Immature natural killer cell (primary cell): Measurements from ENCODE around the gene ARHGEF16. TPM values are rescaled to one million over a fixed set of nuclear protein-coding genes. Genes with fewer than 3 reads are reported as not detected.

Experiments used
- DNase-seq, 3 donors: peaks; one replicate each; pipeline ENCODE4 v3.0.0; 2022; ENCODE audit warnings: mixed read lengths in 1 of 3
- H3K27ac Mint-ChIP-seq, 6 donors: one replicate each; pipeline ENCODE4 v1.8.0; 2020; ENCODE audit warnings: mixed read lengths in 6 of 6, mild to moderate bottlenecking in 5 of 6, inconsistent platforms in 4 of 6, moderate library complexity in 3 of 6
- H3K27me3 Mint-ChIP-seq, 3 donors: one replicate each; pipeline ENCODE4 v1.8.0; 2020 to 2021; ENCODE audit warnings: low read depth in 3 of 3, mild to moderate bottlenecking in 3 of 3, mixed read lengths in 3 of 3, moderate library complexity in 3 of 3, inconsistent platforms in 1 of 3
- H3K36me3 Mint-ChIP-seq, 3 donors: one replicate each; pipeline ENCODE4 v1.8.0; 2020; ENCODE audit warnings: mixed read lengths in 3 of 3, inconsistent platforms in 2 of 3, mild to moderate bottlenecking in 2 of 3
- H3K4me1 Mint-ChIP-seq, 2 donors: one replicate each; pipeline ENCODE4 v1.8.0; 2020; ENCODE audit warnings: inconsistent platforms in 2 of 2, mild to moderate bottlenecking in 2 of 2, mixed read lengths in 2 of 2, moderate library complexity in 1 of 2
- H3K4me3 Mint-ChIP-seq, 5 donors: one replicate each; pipeline ENCODE4 v1.8.0; 2020; ENCODE audit warnings: mild to moderate bottlenecking in 5 of 5, mixed read lengths in 5 of 5, inconsistent platforms in 3 of 5, moderate library complexity in 3 of 5
- H3K9me3 Mint-ChIP-seq, 6 donors: one replicate each; pipeline ENCODE4 v1.8.0; 2020; ENCODE audit warnings: mild to moderate bottlenecking in 6 of 6, mixed read lengths in 6 of 6, inconsistent platforms in 4 of 6, moderate library complexity in 3 of 6
- polyA plus RNA-seq, 3 donors: library from polyadenylated mRNA; unstranded; fragments of 300-500 nt; fragmentation: Illumina TruSeq; gene quantifications; one replicate each; pipeline ENCODE4 v1.2.3, GENCODE V29; 2021

The ARHGEF16 gene
- polyA plus RNA-seq, result not detected

DNA sequence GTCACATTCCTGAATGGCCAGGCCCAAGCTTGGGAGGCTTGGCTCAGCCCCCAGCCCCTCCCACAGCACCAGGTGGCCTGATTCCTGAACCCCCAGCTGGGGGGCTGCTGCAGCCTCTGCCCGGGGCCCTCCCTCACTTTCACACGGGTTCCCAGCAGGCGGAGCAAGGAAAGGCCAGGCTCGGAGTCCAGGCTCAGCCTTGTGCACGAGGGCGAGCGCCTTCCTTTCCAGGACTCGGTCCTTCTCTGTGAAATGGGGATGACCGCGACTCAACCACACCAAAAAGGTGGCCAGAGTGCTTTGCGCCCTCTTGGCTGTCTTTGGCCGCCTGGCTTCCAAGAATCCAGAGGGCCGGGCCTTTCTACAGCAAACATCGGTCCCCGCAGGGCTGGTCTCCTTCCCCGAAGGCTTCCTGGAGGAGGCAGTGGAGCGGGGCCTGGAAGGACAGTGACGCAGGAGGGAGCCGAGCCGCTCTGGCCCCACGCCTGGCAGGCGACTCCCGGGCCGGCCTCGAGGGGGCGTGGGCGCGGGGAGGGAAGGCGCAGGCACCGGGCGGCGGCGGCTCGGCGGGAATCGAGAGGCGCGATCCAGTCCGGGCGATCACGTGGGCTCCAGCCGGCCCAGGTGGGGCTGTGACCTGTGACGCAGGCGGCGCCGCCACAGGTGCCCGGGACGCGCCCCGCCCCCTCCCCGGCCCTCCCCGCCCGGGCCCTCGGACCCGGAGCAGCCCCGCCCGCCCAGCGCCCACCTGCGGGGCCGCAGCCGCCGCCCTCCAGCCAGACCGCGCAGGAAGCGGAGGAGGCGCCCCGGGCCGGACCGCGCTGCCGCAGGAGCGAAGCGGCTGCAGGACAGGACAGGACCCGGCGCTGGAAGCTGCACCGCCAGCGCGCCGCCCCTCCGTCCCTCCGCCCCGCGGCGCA, at the start of gene ARHGEF16:
TSS of gene ARHGEF16 (plus strand) at position 775 of the 920 bp plus-strand sequence. CDS start 8,420 bp downstream, outside the sequence.
- peaks cover 1 to 4% (median 3%) of the 10 kb centered on the region in 3 donors for H3K27me3 Mint-ChIP-seq
- DNase-seq, result peak; percentile 9 to 17 (median 16)
- H3K9me3 Mint-ChIP-seq, result no peaks in the 10 kb centered on the region
- no peak within 1 kb of the TSS for H3K27ac Mint-ChIP-seq
- peaks cover 0 to 11% of the 10 kb centered on the region in 2 donors for H3K4me1 Mint-ChIP-seq
- peak within 1 kb of the TSS; percentile 21 to 74 (median 53) for H3K4me3 Mint-ChIP-seq
- H3K36me3 Mint-ChIP-seq, result no peaks in the 10 kb centered on the region

DNA sequence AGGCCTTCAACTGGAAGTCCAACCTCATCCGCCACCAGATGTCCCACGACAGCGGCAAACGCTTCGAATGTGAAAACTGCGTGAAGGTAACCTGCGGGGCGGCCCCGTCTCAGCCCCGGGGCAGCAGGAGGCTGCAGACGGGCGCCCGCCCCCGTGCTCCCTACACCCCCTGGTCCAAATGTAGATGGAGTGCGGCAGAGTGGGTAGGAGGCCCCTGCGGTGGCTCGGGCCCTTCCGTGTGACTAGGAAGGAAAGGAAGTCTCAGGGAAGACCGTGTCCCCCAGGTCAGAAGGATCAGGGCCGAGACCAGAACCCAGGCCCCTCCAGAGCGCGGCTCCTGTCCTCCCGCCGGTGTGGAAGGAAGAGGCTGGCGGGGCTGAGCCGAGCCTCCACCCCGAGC, 49.7 kb upstream of the ARHGEF16 start:
- H3K27ac Mint-ChIP-seq, result no peak overlapping the region
- peaks cover 0 to 5% (median 2%) of the 10 kb centered on the region in 3 donors for H3K27me3 Mint-ChIP-seq
- no peaks in the 10 kb centered on the region for H3K36me3 Mint-ChIP-seq
- no peak overlapping the region for H3K4me3 Mint-ChIP-seq
- H3K9me3 Mint-ChIP-seq, result no peaks in the 10 kb centered on the region
- H3K4me1 Mint-ChIP-seq, result no peaks in the 10 kb centered on the region
- no peak for DNase-seq

DNA sequence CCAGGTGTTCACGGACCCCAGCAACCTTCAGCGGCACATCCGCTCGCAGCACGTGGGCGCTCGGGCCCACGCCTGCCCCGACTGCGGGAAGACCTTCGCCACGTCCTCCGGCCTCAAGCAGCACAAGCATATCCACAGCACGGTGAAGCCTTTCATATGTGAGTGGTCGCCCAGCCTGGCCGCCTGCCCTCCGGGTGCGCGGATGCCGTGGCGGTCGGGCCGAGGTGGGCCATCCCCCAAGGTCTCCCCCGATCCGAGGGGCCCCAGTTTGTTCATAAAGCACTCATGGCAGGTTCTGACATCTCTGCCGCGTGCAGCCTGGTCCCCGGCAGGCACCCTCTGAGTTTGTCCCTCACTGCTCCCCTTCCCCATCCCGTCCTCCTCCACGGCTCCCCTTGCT, 49.0 kb upstream of the ARHGEF16 start:
- no peak overlapping the region for H3K27ac Mint-ChIP-seq
- no peak for DNase-seq

DNA sequence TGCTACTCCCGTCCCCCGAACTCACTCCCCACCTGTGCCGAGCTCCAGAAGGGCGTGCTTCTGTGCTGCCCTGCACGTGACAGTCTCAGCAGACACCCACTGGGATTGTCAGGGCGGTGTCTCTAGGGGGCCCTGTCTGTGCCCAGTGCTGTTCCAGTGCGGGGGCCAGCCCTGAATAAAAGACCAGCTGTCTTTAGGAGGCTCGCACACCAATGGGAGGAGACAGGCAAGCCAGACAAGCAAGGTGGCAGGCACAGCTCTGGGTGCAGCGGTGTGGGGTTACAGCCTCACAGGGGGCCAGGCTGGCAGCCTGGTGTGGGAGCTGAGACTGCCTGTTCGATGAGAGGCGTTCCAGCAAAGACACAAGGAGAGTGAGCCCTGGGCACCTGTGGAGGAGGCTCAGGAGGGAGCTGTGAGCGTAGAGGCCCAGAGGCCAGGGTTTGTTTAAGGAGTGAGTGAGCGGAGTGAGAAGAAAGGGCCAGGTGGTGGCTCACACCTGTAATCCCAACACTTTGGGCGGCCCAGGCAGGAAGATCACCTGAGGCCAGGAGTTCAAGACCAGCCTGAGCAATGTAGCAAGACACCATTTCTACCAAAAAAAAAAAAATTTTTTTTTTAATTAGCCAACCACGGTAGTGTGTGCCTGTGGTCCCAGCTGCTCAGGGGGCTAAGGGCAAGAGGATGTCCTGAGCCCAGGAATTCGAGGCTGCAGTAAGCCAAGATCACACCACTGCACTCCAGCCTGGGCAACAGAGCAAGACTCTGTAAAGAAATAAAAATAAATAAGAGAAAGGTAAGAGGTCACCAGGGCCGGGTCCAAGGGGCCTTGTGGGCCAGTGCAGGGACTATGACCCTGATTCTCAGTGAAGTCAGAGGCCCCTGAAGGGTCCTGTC, 48.2 kb upstream of the ARHGEF16 start:
- no peak for DNase-seq
- Mint-ChIP-seq H3K27me3 (peaks cover 0 to 5% (median 2%) of the 10 kb centered on the region in 3 donors), H3K4me1 (no peaks in the 10 kb centered on the region), H3K9me3 (no peaks in the 10 kb centered on the region), H3K4me3 (no peak overlapping the region), H3K27ac (no peak overlapping the region), H3K36me3 (no peaks in the 10 kb centered on the region)

More for the DNA sequence above, 49.0 kb upstream of the ARHGEF16 start:
- Mint-ChIP-seq H3K4me3 (no peak overlapping the region), H3K36me3 (no peaks in the 10 kb centered on the region), H3K9me3 (no peaks in the 10 kb centered on the region), H3K4me1 (no peaks in the 10 kb centered on the region), H3K27me3 (peaks cover 0 to 5% (median 2%) of the 10 kb centered on the region in 3 donors)

DNA sequence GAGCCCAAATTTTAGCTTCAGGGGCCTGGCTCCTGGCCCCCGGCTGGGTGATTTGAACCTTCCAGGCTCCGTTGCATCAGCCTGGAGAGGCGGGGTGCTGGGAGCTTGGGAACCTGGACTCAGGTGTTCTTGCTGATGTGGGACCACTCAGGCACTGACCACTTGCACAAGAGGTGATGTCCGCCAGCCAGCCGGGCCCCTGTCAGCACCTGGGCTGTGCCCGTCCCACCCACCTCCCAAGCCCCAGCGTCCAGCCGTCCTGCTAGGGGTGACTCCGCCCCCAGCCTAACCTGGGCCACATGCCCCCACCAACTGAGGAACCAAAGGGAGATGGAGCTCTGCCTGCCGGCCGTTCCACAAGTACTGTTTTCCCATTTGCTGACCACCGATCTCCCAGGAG, 47.4 kb upstream of the ARHGEF16 start:
- no peaks in the 10 kb centered on the region for H3K9me3 Mint-ChIP-seq
- H3K36me3 Mint-ChIP-seq, result no peaks in the 10 kb centered on the region
- H3K27ac Mint-ChIP-seq, result no peak overlapping the region
- no peak overlapping the region for H3K4me3 Mint-ChIP-seq
- H3K4me1 Mint-ChIP-seq, result no peaks in the 10 kb centered on the region
- peaks cover 0 to 5% (median 2%) of the 10 kb centered on the region in 3 donors for H3K27me3 Mint-ChIP-seq
- no peak for DNase-seq

DNA sequence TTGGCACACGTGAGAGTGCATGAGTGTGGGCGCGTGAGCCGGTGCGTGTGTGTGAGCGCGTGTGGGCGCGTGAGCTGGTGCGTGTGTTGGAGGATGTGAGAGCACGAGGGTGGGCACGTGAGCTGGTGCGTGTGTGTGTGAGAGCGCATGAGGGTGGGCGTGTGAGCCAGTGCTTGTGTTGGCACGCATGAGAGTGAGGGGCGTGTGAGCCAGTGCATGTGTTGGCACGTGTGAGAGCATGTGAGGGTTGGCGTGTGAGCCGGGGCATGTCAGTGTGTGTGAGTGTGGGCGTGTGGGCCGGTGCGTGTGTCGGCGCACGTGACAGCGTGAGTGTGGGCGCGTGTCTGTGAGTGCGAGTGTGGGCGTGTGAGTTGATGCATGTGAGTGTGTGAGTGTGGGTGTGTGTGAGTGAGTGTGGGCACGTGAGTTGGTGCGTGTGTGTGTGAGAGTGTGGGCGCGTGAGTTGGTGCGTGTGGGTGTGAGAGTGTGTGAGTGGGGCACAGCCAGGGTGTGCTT, 45.7 kb upstream of the ARHGEF16 start:
- Mint-ChIP-seq H3K4me3 (no peak overlapping the region), H3K27ac (no peak overlapping the region), H3K9me3 (no peaks in the 10 kb centered on the region), H3K4me1 (no peaks in the 10 kb centered on the region), H3K27me3 (peaks cover 0 to 5% (median 2%) of the 10 kb centered on the region in 3 donors), H3K36me3 (no peaks in the 10 kb centered on the region)
- DNase-seq, result no peak

DNA sequence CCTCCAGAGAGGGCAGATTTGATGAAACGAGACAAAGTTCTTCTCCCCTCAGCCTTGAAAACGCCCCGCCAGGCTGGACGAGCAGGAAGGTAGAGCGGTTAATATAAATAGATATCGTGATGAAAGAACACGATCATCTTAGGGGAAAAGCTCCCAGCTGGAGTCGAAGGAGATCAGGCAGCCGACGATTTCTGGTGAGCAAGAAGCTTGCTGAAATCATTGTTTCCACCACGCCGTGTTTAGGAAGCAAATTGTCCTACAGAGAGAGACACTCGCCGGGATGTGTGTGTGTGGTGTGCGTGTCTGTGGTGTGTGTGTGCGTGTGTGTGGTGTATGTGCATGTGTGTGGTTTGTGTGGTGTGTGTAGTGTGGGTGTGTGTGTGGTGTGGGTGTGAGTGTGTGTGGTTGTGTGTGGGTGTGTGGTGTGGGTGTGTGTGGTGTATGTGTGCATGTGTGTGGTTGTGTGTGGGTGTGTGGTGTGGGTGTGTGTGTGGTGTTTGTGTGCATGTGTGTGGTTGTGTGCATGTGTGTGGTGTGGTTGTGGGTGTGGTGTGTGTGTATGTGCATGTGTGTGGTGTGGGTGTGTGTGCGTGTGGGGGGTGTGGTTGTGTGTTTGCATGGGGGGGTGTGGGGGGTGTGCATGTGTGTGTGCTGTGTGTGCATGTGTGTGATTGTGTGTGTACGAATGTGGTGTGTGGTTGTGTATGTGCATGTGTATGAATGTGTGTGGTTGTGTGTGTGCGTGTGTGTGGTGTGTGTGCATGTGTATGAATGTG, 44.9 kb upstream of the ARHGEF16 start:
- Mint-ChIP-seq H3K4me3 (no peak overlapping the region), H3K9me3 (no peaks in the 10 kb centered on the region), H3K36me3 (no peaks in the 10 kb centered on the region), H3K27ac (no peak overlapping the region), H3K27me3 (peaks cover 0 to 3% (median 2%) of the 10 kb centered on the region in 3 donors), H3K4me1 (no peaks in the 10 kb centered on the region)
- DNase-seq, result no peak

DNA sequence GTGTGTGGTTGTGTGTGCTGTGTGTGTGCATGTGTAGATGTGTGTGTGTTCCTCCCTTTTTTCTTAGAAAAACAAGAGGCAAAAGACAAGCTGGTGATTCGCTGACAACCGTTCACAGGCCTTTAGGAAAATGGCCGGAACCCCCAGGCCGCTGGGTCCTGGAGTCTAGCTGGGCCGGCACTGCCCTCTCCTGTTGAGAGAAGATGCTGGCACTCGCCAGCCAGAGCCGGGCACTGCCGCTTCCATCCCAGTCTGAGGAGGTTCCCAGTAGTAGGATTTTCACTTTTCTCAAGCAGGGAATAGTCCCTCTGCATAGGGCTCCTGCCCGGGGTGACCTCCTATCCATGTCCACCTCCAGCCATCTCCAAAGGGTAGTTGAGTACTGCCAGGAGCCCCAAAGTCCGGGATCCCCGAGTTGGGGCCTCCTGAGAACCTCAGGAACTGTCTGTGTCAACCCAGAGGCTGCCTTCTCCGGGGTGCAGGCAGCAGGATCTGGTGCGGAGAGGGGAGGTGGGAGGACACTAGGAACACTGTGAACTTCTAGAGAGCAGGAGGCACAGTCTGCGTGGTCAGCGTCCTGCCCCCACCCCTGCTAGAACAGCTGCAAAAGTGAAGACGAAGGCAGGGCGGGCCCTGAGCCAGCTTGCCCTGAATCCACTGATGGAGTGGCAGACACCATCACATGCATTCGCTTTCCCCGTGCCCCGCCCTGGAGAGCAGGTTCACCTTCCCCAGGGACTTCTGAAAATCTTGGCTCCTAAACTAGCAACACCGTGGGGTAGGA, 44.1 kb upstream of the ARHGEF16 start:
- DNase-seq, result no peak
- Mint-ChIP-seq H3K4me1 (no peaks in the 10 kb centered on the region), H3K27me3 (peaks cover 0 to 3% (median 2%) of the 10 kb centered on the region in 3 donors), H3K9me3 (no peaks in the 10 kb centered on the region), H3K36me3 (no peaks in the 10 kb centered on the region), H3K27ac (no peak overlapping the region), H3K4me3 (no peak overlapping the region)

DNA sequence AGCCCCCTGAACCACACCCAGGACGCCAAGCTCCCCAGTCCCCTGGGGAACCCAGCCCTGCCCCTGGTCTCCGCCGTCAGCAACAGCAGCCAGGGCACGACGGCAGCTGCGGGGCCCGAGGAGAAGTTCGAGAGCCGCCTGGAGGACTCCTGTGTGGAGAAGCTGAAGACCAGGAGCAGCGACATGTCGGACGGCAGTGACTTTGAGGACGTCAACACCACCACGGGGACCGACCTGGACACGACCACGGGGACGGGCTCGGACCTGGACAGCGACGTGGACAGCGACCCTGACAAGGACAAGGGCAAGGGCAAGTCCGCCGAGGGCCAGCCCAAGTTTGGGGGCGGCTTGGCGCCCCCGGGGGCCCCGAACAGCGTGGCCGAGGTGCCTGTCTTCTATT, 42.7 kb upstream of the ARHGEF16 start:
- no peaks in the 10 kb centered on the region for H3K27me3 Mint-ChIP-seq
- H3K27ac Mint-ChIP-seq, result no peak overlapping the region
- no peaks in the 10 kb centered on the region for H3K4me1 Mint-ChIP-seq
- no peak for DNase-seq
- peaks cover 0 to 1% (median 0%) of the 10 kb centered on the region in 6 donors for H3K9me3 Mint-ChIP-seq
- no peak overlapping the region for H3K4me3 Mint-ChIP-seq
- no peaks in the 10 kb centered on the region for H3K36me3 Mint-ChIP-seq

DNA sequence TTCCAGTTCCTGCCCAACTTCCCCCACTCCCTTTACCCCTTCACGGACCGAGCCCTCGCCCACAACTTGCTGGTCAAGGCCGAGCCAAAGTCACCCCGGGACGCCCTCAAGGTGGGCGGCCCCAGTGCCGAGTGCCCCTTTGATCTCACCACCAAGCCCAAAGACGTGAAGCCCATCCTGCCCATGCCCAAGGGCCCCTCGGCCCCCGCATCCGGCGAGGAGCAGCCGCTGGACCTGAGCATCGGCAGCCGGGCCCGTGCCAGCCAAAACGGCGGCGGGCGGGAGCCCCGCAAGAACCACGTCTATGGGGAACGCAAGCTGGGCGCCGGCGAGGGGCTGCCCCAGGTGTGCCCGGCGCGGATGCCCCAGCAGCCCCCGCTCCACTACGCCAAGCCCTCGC, 42.1 kb upstream of the ARHGEF16 start:
- no peak for DNase-seq

DNA sequence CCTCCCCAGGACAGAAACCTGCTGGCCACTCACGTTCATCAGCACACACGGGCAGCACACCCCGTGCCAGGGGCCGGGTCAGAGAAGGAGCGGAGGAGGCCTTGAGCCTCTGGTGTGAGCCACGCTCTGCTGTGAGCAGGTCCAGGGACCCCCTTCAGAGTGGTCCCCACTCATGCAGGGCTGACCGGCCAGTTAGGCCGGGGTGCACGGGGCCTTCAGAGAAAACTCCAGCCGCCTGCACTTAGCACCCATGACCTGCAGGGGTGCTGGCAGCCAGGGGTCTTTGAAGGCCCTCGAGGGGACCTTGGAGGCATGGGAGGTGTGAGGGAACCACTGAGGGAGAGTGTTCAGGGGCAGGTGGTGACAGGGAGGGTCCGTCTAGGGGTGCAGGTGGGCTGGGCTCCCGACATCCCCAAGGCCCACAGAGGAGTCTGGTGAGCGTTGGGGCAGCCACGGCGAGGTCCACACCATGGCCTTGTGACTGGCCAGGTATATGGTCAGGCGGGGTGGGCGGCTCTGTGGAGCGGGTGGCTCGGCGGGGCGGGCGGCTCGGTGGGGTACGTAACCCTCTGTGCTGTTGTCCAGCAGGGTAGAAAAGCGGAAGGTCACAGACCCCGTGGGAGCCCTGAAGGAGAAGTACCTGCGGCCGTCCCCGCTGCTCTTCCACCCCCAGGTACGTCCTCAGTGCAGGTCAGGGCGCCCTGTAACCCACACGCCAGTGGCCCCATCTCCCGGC, 40.3 kb upstream of the ARHGEF16 start:
- DNase-seq, result no peak
- no peak overlapping the region for H3K27ac Mint-ChIP-seq
- no peaks in the 10 kb centered on the region for H3K27me3 Mint-ChIP-seq
- H3K4me3 Mint-ChIP-seq, result no peak overlapping the region
- H3K9me3 Mint-ChIP-seq, result peaks cover 0 to 8% (median 0%) of the 10 kb centered on the region in 6 donors
- no peaks in the 10 kb centered on the region for H3K36me3 Mint-ChIP-seq
- no peaks in the 10 kb centered on the region for H3K4me1 Mint-ChIP-seq

More for the DNA sequence above, 42.1 kb upstream of the ARHGEF16 start:
- Mint-ChIP-seq H3K36me3 (no peaks in the 10 kb centered on the region), H3K4me3 (no peak overlapping the region), H3K9me3 (peaks cover 0 to 7% (median 0%) of the 10 kb centered on the region in 6 donors), H3K4me1 (no peaks in the 10 kb centered on the region), H3K27ac (no peak overlapping the region), H3K27me3 (no peaks in the 10 kb centered on the region)
